ENCODE results near the gene ANKRD33B.
"Not testable (repeated sequence)": the region's sequence is repeated elsewhere in the genome, so short reads cannot be mapped to it uniquely, and the experiment has no call there.

Gene ANKRD33B

DNA sequence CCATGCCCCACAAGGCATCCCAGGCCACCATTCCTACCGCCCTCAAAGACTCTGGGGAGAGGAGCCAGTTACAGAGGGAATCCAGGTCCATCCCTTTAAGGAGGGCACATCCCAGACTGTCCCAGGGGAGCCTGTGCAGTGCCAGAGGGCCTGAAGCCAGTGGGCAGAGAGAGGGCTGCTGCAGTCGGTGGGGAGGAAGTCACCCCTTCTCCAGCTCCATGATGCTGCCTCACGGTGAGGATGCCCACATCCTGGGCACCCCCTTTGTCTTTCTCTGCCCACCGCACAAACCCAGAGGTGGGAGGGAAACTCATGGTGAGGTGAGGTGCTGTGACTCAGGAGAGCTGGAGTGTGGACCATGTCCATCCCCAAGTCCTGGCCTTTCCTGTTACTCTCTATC is 26.2 kb upstream of the ANKRD33B start:
- DNase-seq (ENCODE audit: low read depth) = no peak

GRCh38 chr5:10538103-10538788 is 25.6 kb upstream of the ANKRD33B start:
- no peak for DNase-seq (ENCODE audit: low read depth)

- no peak for DNase-seq (ENCODE audit: low read depth)
Measured at GRCh38 chr5:10538789-10539686, 24.8 kb upstream of the ANKRD33B start.

DNA sequence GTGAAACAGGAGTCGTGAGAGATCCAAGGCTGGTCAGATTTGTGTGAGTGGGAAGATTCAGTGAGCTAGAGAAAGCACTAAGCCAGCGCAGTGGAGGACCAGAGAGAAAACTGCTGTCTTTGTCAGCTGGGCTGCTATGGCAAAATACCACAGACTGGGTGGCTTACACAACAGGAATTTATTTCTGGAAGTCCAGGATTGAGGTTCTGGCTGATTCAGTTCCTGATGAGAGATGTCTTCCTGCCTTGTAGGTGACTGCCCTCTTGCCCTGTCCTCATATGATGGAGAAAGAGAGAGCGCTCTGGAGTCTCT is 24.2 kb upstream of the ANKRD33B start:
- no peak for DNase-seq (ENCODE audit: low read depth)

DNA sequence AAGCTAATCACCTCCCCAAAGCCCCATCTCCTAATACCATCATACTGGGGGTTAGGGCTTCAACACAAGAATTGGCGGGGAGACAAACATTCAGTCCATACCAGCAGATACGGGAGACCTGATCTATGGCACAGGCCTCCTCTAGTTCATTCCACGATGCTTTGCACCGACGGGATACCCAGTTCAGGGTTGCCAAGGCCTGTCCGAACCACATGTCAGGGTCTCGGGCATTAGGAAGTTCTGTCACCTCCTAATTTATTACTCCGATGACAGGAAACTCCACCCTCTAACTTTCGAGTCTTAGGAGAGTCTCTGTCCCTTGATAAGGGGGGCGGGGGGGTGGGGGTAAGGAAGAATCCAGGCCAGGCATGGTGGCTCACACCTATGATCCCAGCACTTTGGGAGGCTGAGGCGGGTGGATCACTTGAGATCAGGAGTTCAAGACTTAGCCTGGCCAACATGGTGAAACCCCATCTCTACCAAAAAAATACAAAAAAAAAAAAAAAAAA is 23.8 kb upstream of the ANKRD33B start:
- no peak for DNase-seq (ENCODE audit: low read depth)

DNA sequence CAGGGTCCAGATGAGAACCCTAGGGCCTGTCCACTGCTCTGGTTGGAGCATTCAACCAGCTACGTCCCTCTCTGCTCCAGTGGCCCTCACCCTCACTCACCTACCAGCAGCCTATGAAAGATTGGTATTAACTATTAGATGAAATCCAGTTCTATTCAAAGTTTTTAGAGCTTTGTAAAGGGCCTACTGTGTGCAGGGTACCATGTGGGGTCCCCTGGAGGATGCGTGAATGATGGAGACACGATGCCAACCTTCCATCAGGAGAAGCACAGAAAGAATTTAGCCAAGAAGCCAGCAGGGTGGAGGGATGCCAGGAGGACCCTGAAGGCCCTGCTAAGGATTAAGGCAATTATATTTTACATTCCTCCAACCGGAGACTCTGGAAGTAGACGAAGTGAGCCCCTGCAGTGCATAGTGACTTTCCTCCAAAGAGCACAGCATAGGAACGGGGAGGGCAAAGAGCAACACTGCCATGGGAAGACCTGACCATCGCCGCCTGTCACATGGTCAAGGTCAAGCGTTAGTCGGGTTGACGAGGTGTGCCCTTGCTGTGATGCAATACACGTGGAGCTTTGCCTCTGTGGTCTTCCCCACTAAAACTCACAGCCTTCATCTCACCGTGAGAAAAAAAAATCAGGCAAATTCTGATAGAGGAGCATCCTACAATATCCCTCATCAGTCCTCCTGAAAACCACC is 22.8 kb upstream of the ANKRD33B start:
- no peak for DNase-seq (ENCODE audit: low read depth)

DNA sequence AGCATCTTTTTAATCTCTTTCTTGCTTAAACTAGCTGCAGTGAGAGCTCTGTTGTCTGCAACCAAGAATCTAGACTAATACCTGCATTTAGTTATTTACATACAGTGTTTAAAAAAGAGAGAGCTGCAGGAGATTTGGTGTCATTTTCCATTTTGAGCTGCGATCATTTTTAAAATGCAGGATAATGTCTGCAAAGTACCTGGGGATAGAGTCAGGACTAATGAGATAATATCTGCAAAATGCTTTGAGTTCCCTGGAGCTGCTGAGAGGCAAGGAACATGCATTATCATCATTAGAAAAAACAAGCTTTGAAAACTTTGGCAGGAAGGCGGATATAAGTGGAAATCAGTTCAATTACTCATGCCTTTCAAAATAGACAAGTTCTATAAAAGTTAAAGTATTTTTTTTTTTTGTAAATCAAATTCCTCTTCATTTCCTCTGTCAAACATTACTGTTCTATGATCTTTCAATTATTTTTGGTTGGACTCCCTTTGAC is 21.8 kb upstream of the ANKRD33B start:
- DNase-seq (ENCODE audit: low read depth) = no peak

DNA sequence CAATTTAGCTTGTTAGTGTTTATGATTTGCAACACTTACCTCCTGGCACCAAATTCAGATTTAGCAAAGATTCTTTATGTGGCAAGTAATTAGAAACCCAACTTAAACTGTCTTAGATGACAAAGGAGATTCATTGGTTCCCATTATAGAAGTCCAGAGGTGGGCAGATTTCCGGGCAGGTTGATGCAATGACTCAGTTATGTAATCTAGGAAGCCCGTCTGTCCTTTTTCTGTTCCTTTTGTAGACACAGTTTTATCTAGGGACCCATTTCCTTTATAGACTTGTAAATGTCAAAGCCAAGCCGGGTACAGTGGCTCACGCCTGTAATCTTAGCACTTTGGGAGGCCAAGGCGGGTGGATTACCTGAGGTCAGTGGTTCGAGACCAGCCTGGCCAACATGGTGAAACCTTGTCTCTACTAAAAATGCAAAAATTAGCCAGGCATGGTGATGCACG is 20.3 kb upstream of the ANKRD33B start:
- no peak for DNase-seq (ENCODE audit: low read depth)

DNA sequence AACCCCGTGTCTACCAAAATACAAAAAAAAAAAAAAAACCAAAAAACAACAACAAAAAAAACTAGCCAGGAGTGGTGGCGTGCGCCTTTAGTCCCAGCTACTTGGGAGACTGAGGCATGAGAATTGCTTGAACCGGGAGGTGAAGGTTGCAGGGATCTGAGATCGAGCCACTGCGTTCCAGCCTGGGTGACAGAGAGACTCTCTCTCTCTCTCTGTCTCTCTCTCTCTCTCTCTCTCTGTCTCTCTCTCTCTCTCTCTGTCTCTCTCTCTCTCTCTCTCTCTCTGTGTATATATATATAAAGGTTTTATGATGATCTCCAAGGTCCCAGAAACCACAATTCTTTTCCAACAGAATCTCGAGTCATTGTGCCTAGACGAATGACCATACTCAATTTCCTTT is 18.8 kb upstream of the ANKRD33B start:
- DNase-seq (ENCODE audit: low read depth) = no peak

- DNase-seq (ENCODE audit: low read depth) = no peak
Measured at GRCh38 chr5:10546186-10546585, 17.7 kb upstream of the ANKRD33B start.

- no peak for DNase-seq (ENCODE audit: low read depth)
Measured at GRCh38 chr5:10548418-10549122, 15.3 kb upstream of the ANKRD33B start.

- DNase-seq (ENCODE audit: low read depth) = not testable (repeated sequence)
Measured at GRCh38 chr5:10549123-10549514, 14.8 kb upstream of the ANKRD33B start.

DNA sequence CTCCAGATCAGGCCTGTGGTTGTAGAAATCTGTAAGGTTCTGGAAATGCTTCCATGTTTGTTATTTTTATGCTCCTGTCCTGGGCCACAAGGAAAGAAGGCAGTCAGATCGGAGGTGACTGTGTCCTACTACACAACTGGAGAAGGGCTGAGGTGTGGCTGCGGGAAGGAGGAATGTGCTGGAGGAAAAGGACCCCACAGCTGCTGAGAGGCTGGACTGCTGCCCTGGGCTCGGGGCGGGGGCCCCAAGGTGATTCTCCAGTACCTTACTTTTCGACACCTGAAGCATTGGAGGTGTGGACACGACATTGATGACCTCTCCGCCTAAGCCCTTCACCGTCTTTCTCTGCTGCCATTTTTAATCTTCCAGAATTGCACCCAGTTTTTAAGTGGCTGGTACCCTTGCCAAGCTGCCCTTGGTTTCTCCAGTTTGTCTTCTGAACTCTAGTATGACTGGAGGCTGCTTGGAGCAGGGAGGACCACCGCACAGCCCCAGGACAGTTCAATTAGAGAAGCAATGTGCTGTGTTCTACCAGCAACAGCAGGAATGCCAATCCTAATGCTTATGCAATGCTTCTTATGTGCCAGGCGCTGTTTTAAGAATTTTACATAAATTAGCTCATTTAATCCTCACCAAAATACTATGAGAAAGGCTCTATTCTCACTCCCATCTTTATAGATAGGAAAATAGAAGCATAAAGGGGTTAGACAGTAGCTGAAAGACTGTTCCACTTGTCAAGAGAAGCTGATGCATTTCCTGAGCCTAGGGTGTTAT is 13.5 kb upstream of the ANKRD33B start:
- no peak for DNase-seq (ENCODE audit: low read depth)

GRCh38 chr5:10551782-10552138 is 12.1 kb upstream of the ANKRD33B start:
- no peak for DNase-seq (ENCODE audit: low read depth)

DNA sequence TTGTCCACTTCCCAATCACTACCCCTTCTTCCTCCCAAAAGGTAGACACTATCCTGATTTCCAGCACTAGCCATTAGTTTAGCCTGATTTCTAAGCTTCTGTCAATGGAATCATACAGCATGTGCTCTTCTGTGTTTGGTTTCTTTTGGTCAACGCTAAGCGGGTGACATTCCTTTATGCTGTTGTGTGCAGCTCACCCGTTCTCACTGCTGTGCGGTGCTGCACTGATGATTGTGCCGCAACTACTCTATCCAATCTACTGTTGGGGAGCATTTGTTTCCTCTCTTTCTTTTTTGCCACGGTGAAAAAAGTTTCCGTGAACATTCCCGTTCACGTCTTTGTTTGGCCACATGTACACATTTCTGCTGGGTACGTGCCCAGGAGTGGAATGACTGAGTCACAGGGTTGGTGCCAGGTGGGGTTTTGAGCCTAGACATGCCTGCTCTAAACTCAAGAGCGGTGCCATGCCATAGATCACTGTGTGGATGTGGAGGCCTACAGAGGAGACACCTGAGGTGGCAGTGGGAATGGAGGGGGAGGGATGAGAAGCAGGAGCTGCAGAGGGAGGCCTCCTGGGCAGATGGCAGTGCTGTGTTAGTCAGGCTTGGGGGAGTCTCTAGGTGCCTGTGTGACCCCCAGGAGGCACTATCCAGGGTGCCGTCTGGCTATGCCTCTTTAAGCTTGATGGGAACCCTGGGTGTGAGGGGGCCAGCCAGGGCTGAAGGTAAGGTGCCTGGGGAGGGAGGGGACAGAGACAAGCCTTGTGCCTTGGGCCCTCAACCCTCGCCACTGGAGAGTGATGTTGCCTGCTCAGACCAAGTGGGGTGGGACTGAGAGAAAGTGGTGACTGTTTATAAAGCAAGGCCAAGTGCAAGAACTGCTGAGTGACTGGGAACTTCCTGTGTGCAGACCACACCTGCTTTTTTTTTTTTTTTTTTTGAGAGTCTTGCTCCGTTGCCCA is 11.4 kb upstream of the ANKRD33B start:
- peak; percentile 41 for DNase-seq (ENCODE audit: low read depth)

GRCh38 chr5:10553476-10553875 is 10.4 kb upstream of the ANKRD33B start:
- DNase-seq (ENCODE audit: low read depth) = no peak

DNA sequence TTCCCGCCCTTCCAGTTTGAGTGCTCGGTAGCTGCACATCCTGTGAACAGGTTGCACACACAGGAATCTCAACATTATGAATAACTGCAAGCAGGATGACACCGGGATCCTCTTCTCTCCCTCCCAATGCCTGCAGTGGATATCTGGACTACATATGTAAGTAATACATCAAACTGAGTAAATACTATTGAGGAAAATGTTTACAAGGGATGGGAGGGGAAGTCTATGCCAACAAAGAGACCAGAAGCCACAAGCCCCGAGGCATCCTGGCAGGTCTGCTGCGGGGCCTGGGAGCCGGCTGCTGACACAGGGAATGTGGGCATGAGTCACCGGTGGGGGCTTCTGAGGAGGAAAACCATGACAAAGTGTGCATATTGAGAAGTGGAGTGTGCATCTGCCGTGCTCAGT is 8.6 kb upstream of the ANKRD33B start:
- DNase-seq (ENCODE audit: low read depth) = peak; percentile 67

DNA sequence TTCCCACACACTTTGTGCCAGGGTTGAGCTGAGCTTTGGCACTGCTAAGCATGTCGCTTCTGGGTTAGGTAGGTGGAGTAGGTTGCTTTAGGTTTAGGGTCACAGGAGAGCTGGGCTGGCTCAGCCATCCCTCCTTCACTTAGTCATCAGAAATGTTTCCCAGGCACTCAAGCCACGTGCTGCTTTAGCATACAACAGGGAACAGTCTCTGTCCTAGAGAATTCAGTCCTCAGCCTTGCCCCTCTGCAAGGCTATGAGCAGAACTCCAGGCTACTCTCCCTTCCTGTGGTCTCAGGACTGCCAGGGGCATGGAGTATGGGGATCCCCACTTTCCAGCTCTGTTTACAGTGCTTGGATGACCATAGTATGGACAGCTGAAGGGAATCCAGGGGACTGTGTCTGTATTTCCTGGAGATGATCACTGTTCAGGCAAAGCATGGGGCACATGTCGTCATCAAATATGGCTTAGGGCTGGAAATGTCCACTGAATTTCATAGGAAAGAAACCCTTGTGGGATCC is 7.5 kb upstream of the ANKRD33B start:
- peak; percentile 80 for DNase-seq (ENCODE audit: low read depth)

DNA sequence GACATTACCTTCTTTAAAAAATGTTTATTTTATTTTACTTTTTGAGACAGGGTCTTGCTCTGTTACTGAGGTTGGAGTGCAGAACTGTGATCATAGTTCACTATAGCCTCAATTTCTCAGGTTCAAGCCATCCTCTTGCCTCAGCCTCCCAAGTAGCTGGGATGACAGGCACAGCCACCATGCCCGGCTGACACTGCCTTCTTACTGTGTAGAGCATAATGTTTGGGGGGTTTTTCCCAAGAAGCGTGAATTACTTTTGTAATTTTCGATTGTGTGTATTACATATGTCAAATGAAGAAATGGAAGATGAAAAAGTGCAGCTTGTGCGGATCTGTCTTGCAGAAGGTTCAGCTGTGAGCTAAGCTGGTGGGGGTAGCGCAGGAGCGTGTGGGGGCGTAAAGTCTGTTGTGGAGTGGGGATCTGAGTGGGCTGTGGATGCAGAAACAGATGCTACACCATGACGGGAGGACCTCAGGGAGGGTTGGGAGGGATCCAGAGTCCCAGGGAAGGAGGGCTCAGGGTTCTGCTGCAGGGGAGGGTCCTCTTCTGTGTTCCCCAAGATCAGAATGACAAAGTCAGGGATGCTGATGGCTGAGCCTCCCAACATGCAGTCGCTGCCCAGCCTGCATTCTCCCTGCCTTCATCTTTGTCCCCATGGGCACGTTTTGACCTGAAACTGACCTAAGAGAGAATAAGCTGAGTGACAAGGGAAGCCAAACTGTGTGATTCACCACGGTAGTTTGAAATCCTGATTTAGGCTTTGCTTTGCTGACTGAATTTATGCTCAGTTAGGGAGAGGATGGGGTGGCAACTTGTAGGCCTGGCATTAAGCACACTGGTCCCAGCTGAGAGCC is 6.8 kb upstream of the ANKRD33B start:
- no peak for DNase-seq (ENCODE audit: low read depth)
